ENCODE data around the gene MAMDC2.

MAMDC2 gene

DNA sequence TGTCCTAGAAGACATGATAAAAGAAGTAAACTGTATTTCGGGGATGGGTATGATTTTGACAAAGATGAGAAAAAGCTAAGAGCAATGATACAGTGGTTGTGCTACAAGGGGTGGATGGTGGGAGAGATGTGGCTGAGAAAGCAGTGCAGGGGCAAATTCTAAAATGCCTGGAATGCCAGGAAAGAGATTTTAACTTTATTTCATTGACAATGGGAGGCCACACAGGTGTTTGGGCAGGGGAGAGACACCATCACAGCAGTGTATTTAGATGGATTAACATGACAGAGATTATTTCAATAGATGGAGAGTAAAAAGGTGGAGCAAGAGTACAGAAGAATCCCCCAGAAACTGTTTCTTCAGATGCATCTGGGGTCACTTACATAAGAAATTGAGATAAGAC is 71.2 kb downstream of the MAMDC2 start:
- TF ChIP-seq SIN3A (IDR thresholded peaks at IDR 0.05; ENCODE audit: borderline replicate concordance, insufficient read depth, low read length) (no peak), FOXP2 (optimal IDR thresholded peaks at IDR 0.05; ENCODE audit: borderline replicate concordance, extremely low read depth, extremely low read length, insufficient read depth) (no peak), TAF1 (IDR thresholded peaks at IDR 0.05; ENCODE audit: borderline replicate concordance, insufficient read depth, low read length) (no peak), POLR2AphosphoS5 (IDR thresholded peaks at IDR 0.05; ENCODE audit: low read depth, low read length) (no peak)
- TF ChIP-seq, protein P1, sequence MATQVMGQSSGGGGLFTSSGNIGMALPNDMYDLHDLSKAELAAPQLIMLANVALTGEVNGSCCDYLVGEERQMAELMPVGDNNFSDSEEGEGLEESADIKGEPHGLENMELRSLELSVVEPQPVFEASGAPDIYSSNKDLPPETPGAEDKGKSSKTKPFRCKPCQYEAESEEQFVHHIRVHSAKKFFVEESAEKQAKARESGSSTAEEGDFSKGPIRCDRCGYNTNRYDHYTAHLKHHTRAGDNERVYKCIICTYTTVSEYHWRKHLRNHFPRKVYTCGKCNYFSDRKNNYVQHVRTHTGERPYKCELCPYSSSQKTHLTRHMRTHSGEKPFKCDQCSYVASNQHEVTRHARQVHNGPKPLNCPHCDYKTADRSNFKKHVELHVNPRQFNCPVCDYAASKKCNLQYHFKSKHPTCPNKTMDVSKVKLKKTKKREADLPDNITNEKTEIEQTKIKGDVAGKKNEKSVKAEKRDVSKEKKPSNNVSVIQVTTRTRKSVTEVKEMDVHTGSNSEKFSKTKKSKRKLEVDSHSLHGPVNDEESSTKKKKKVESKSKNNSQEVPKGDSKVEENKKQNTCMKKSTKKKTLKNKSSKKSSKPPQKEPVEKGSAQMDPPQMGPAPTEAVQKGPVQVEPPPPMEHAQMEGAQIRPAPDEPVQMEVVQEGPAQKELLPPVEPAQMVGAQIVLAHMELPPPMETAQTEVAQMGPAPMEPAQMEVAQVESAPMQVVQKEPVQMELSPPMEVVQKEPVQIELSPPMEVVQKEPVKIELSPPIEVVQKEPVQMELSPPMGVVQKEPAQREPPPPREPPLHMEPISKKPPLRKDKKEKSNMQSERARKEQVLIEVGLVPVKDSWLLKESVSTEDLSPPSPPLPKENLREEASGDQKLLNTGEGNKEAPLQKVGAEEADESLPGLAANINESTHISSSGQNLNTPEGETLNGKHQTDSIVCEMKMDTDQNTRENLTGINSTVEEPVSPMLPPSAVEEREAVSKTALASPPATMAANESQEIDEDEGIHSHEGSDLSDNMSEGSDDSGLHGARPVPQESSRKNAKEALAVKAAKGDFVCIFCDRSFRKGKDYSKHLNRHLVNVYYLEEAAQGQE (IDR thresholded peaks at IDR 0.05; ENCODE audit: insufficient read depth in 1 of 2, low read depth in 2 of 2, low read length in 2 of 2): no peak

- TF ChIP-seq SIN3A (IDR thresholded peaks at IDR 0.05; ENCODE audit: borderline replicate concordance, insufficient read depth, low read length) (no peak), POLR2AphosphoS5 (IDR thresholded peaks at IDR 0.05; ENCODE audit: low read depth, low read length) (no peak), TAF1 (IDR thresholded peaks at IDR 0.05; ENCODE audit: borderline replicate concordance, insufficient read depth, low read length) (no peak), FOXP2 (optimal IDR thresholded peaks at IDR 0.05; ENCODE audit: borderline replicate concordance, extremely low read depth, extremely low read length, insufficient read depth) (no peak)
- TF ChIP-seq, protein P1 (IDR thresholded peaks at IDR 0.05; ENCODE audit: insufficient read depth in 1 of 2, low read depth in 2 of 2, low read length in 2 of 2): no peak
These were observed 74.2 kb downstream of the MAMDC2 start for GRCh38 chr9:70117835-70118319.

DNA sequence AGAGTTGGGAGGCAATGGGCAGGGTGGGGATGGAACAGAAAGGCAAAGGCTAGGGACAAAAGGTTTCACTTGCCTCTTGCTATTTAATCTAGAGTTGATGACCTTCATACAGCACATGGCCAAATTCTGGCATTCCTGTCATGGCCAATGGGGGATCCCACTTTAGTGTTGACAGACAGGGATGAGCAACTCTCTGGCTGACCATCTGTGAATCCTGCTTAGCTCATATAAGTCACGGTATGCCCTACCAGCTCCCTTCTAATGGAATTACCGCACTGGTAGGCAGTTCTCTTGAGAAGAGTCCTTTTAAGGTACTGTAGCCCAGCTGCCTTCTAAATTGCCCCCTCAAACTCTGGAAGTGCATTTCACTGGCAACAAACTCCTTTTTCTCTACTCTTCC is 76.1 kb downstream of the MAMDC2 start:
- TF ChIP-seq TAF1 (IDR thresholded peaks at IDR 0.05; ENCODE audit: borderline replicate concordance, insufficient read depth, low read length) (no peak), SIN3A (IDR thresholded peaks at IDR 0.05; ENCODE audit: borderline replicate concordance, insufficient read depth, low read length) (no peak), FOXP2 (optimal IDR thresholded peaks at IDR 0.05; ENCODE audit: borderline replicate concordance, extremely low read depth, extremely low read length, insufficient read depth) (no peak), POLR2AphosphoS5 (IDR thresholded peaks at IDR 0.05; ENCODE audit: low read depth, low read length) (no peak)
- TF ChIP-seq, protein P1 (IDR thresholded peaks at IDR 0.05; ENCODE audit: insufficient read depth in 1 of 2, low read depth in 2 of 2, low read length in 2 of 2): no peak

DNA sequence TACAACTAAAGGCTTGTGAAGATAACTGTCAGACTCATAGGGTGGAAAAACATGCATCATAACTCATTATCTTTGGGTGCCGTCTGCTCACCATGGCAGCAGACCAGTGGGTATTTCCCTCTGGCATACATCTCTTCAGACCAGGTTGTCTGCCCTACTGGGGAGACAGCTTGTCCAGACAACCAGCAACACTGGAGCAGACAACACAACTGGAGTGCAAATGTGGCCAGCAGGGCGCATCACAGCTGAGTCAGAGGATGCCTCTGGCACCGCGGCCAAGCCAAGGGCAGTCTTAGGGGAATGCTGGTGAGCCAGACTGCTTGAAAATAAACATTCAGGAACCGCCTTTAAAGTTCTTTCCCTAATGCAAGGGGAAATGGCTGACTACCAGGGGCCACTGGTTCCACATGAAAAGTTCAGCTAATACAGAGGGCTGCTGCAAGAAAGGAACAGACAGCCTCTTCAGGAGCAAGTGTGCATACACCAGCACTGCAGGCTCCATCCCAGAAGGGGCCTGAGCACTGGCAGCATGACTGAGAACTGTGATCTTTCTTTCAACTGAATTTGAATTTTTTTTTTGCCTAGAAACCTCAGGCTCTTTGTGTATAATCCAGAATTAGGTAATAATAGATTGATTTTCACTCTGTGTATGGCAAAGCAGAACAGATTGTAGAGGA is 77.3 kb downstream of the MAMDC2 start:
- no peak for TF ChIP-seq FOXP2 (optimal IDR thresholded peaks at IDR 0.05; ENCODE audit: borderline replicate concordance, extremely low read depth, extremely low read length, insufficient read depth)
- no peak for TF ChIP-seq TAF1 (IDR thresholded peaks at IDR 0.05; ENCODE audit: borderline replicate concordance, insufficient read depth, low read length)
- TF ChIP-seq POLR2AphosphoS5 (IDR thresholded peaks at IDR 0.05; ENCODE audit: low read depth, low read length): no peak
- TF ChIP-seq, protein P1 (IDR thresholded peaks at IDR 0.05; ENCODE audit: insufficient read depth in 1 of 2, low read depth in 2 of 2, low read length in 2 of 2): no peak
- TF ChIP-seq SIN3A (IDR thresholded peaks at IDR 0.05; ENCODE audit: borderline replicate concordance, insufficient read depth, low read length): no peak

All from PFSK-1 (cell line).